CD4-positive, alpha-beta T cell treated with Interleukin-6 for 4 hours (primary cell): ENCODE measurements around the gene CA10.

Experiments
- DNase-seq: peaks from one replicate; pipeline ENCODE4 v3.0.0-alpha.2; 2020; ENCODE audit warnings: mixed read lengths

Gene CA10

GRCh38 chr17:52041123-52041617 is 117.3 kb downstream of the CA10 start:
- no peak for DNase-seq

GRCh38 chr17:52036416-52036815 is 122.1 kb downstream of the CA10 start:
- DNase-seq: no peak

- DNase-seq: no peak
Observed at GRCh38 chr17:52035336-52035915, 123.1 kb downstream of the CA10 start.

- DNase-seq: no peak
Observed at GRCh38 chr17:52032454-52032853, 126.1 kb downstream of the CA10 start.

- no peak for DNase-seq
Observed at GRCh38 chr17:52030052-52030451, 128.5 kb downstream of the CA10 start.

GRCh38 chr17:52027620-52028295 is 130.8 kb downstream of the CA10 start:
- no peak for DNase-seq

- no peak for DNase-seq
Observed at GRCh38 chr17:52027081-52027480, 131.4 kb downstream of the CA10 start.

GRCh38 chr17:52026075-52026474 is 132.4 kb downstream of the CA10 start:
- no peak for DNase-seq

GRCh38 chr17:52025236-52025635 is 133.3 kb downstream of the CA10 start:
- DNase-seq: no peak

GRCh38 chr17:52024300-52024870 is 134.1 kb downstream of the CA10 start:
- DNase-seq: no peak

- DNase-seq: no peak
Observed at GRCh38 chr17:52011064-52011463, 147.4 kb downstream of the CA10 start.

- no peak for DNase-seq
Observed at GRCh38 chr17:51999654-52000053, 158.9 kb downstream of the CA10 start.

GRCh38 chr17:51997723-51998122 is 160.8 kb downstream of the CA10 start:
- DNase-seq: no peak

- no peak for DNase-seq
Observed at GRCh38 chr17:51995797-51996403, 162.6 kb downstream of the CA10 start.

- DNase-seq: no peak
Observed at GRCh38 chr17:51992864-51993416, 165.6 kb downstream of the CA10 start.

- no peak for DNase-seq
Observed at GRCh38 chr17:51971121-51971520, 187.4 kb downstream of the CA10 start.

- no peak for DNase-seq
Observed at GRCh38 chr17:51961689-51962088, 196.8 kb downstream of the CA10 start.

- no peak for DNase-seq
Observed at GRCh38 chr17:51957786-51958185, 200.7 kb downstream of the CA10 start.

GRCh38 chr17:51955245-51955644 is 203.3 kb downstream of the CA10 start:
- no peak for DNase-seq

GRCh38 chr17:51954232-51954765 is 204.2 kb downstream of the CA10 start:
- no peak for DNase-seq

GRCh38 chr17:51951741-51952140 is 206.8 kb downstream of the CA10 start:
- DNase-seq: no peak

GRCh38 chr17:51948128-51948527 is 210.4 kb downstream of the CA10 start:
- DNase-seq: no peak

GRCh38 chr17:51947160-51947735 is 211.3 kb downstream of the CA10 start:
- DNase-seq: no peak
